ENCODE results near the gene P3H2.

- TF ChIP-seq CTCF (conservative IDR thresholded peaks at IDR 0.05; ENCODE audit: low read depth, low read length), result no peak
- no peak for TF ChIP-seq EZH2 (IDR thresholded peaks at IDR 0.05; ENCODE audit: borderline replicate concordance, low read depth, low read length, poor library complexity, severe bottlenecking)
Observed at GRCh38 chr3:189907803-189908202, 212.9 kb downstream of the P3H2 start.

All from A673 (cell line).